Measurements from ENCODE around the gene FAM120C.

FAM120C gene

DNA sequence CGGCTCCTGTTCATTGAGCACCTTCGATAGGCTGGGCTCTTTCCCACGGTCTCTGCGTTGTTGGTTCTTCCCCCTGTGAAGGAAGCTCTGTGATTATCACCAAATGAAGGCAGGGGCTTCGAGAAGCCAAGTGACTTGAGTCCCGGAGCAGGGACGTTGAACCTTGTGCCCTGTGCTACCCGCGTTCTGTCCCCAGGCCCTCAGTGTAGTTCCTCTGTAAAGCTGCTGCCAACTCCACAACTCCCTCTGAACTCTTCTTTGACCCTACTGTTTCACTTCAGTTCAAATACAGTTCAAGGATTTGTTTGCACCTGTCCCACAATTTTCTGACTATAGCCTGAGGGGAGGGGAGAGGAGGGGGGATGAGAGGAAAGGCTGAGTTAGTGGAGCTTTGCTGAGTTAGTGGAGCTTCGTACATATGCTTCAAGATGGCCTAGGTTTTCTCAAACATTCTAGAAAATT, 138.1 kb downstream of the FAM120C start:
- no peaks in the 10 kb centered on the region for H4K20me1 ChIP-seq (ENCODE audit: insufficient read depth, low read length)
- no peaks in the 10 kb centered on the region for H3K9me2 ChIP-seq (replicated peaks; ENCODE audit: insufficient read depth, low read length)
- peak overlapping the region; percentile 79 for H3K4me3 ChIP-seq (ENCODE audit: low read length)
- H3K4me1 ChIP-seq (ENCODE audit: low read length) = peaks cover 5% of the 10 kb centered on the region; the same call in 1 of the 2 replicates
- no peaks in the 10 kb centered on the region for H3K27me3 ChIP-seq (replicated peaks; ENCODE audit: insufficient read depth, low read length)
- peak overlapping the region; percentile 69 for H3K9ac ChIP-seq (ENCODE audit: low read length)
- no peaks in the 10 kb centered on the region for H3K9me3 ChIP-seq (replicated peaks; ENCODE audit: insufficient read depth, low read length)
- DNase-seq = no peak
- H3F3A ChIP-seq (ENCODE audit: insufficient read depth, low read length) = peaks cover 9% of the 10 kb centered on the region
- H3K4me2 ChIP-seq (ENCODE audit: low read depth, low read length) = peak overlapping the region; percentile 66; the same call in 1 of the 2 replicates
- H3K27ac ChIP-seq (ENCODE audit: low read length) = peak overlapping the region; percentile 91
- H3K36me3 ChIP-seq (replicated peaks; ENCODE audit: insufficient read depth, low read length) = no peaks in the 10 kb centered on the region
- no peak for TF ChIP-seq EZH2phosphoT487 (IDR thresholded peaks at IDR 0.05; ENCODE audit: low read length)
- TF ChIP-seq, protein P1, sequence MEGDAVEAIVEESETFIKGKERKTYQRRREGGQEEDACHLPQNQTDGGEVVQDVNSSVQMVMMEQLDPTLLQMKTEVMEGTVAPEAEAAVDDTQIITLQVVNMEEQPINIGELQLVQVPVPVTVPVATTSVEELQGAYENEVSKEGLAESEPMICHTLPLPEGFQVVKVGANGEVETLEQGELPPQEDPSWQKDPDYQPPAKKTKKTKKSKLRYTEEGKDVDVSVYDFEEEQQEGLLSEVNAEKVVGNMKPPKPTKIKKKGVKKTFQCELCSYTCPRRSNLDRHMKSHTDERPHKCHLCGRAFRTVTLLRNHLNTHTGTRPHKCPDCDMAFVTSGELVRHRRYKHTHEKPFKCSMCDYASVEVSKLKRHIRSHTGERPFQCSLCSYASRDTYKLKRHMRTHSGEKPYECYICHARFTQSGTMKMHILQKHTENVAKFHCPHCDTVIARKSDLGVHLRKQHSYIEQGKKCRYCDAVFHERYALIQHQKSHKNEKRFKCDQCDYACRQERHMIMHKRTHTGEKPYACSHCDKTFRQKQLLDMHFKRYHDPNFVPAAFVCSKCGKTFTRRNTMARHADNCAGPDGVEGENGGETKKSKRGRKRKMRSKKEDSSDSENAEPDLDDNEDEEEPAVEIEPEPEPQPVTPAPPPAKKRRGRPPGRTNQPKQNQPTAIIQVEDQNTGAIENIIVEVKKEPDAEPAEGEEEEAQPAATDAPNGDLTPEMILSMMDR (IDR thresholded peaks at IDR 0.05; ENCODE audit: low read length) = no peak
- H3K79me2 ChIP-seq (ENCODE audit: low read length) = peaks cover 11% of the 10 kb centered on the region
- peak overlapping the region; percentile 81 for H2AFZ ChIP-seq (ENCODE audit: low read length)

DNA sequence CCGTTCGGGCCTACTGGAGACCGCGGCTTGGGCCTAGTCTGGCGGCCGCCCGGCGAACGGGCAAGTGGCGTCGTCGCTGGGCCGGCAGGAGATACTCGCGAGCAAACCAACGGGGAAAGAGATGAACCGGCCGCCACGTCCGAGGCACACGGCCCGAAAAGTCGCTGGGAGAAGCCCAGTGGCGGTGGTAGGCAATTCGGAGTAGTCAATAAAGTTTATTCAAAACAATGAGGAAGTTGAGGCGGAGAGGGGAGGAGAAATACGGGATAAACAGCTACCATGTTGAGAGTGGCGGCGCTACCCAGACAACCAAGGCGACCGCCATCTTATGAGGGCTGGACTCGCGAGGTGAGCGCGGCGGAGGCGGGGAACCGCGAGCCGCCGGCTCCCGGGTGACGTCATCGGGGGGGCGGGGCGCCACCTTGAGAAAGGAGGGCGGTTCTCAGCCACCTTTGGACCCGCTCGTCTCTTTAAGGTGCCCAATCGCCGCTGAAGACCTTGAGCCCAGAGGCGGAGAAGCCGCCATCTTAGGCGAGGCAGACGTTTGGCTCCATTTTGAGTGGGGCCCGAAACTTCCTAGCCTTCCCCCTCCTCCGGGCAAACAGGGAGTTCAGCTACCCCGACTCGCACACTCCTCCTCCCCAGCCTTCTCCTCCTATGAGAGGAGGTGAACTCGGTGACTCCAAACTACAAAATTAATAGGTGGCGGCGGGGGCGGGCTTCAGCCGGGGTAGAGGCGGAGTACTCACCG, 138.8 kb downstream of the FAM120C start, which contains the start of gene PHF8:
TSS of gene PHF8 (minus strand) at position 348 of the 751 bp plus-strand sequence. CDS start 1,745 bp downstream, outside the sequence.
- H2AFZ ChIP-seq (ENCODE audit: low read length) = peak within 1 kb of the TSS; percentile 82
- H3K36me3 ChIP-seq (replicated peaks; ENCODE audit: insufficient read depth, low read length) = no peaks in the 10 kb centered on the region
- no peaks in the 10 kb centered on the region for H3K9me2 ChIP-seq (replicated peaks; ENCODE audit: insufficient read depth, low read length)

DNA sequence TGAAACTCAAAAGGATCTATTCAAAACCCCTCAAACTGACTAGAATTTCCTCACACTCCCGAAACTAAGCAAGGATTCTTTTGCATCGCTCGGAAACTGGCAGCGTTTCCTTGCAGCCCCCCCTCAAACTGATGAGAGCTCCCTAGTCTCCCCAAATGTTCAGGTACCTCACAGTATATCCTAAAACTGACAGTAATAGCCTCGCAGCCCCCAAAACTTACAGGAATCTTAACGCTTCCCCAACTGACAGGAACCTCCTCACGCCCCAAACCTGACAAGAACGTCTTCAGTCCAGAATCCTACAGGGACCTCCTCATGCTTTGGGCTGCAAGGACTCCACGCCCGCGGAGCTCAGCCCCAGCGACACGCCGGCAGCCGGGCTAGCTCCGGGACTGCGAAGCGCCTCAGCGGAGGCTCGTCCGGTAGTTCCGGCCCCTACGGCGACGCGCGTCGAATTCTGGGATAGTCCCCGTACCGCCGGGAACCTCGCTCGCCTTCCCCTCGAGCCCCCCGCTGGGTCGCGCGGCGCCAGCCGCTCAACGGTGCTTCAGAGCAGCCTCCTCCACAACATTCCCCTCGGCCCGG, 139.4 kb downstream of the FAM120C start:
- Histone ChIP-seq H3K9ac (ENCODE audit: low read length) (peak overlapping the region; percentile 91), H3F3A (ENCODE audit: insufficient read depth, low read length) (peaks cover 9% of the 10 kb centered on the region), H3K27ac (ENCODE audit: low read length) (peak overlapping the region; percentile 91), H3K27me3 (replicated peaks; ENCODE audit: insufficient read depth, low read length) (no peaks in the 10 kb centered on the region), H3K79me2 (ENCODE audit: low read length) (peaks cover 11% of the 10 kb centered on the region), H4K20me1 (ENCODE audit: insufficient read depth, low read length) (no peaks in the 10 kb centered on the region), H3K4me1 (ENCODE audit: low read length) (peaks cover 5% of the 10 kb centered on the region; the same call in 1 of the 2 replicates), H3K4me2 (ENCODE audit: low read depth, low read length) (peak overlapping the region; percentile 76), H3K9me2 (replicated peaks; ENCODE audit: insufficient read depth, low read length) (no peaks in the 10 kb centered on the region), H3K36me3 (replicated peaks; ENCODE audit: insufficient read depth, low read length) (no peaks in the 10 kb centered on the region), H3K4me3 (ENCODE audit: low read length) (peak overlapping the region; percentile 79), H3K9me3 (replicated peaks; ENCODE audit: insufficient read depth, low read length) (no peaks in the 10 kb centered on the region), H2AFZ (ENCODE audit: low read length) (peak overlapping the region; percentile 82)
- no peak for TF ChIP-seq EZH2phosphoT487 (IDR thresholded peaks at IDR 0.05; ENCODE audit: low read length)
- TF ChIP-seq, protein P1 (IDR thresholded peaks at IDR 0.05; ENCODE audit: low read length) = no peak
- peak; percentile 41 for DNase-seq

More for the DNA sequence above, 138.8 kb downstream of the FAM120C start, which contains the start of gene PHF8:
- Histone ChIP-seq H3K9ac (ENCODE audit: low read length) (peak within 1 kb of the TSS; percentile 91), H3K27ac (ENCODE audit: low read length) (peak within 1 kb of the TSS; percentile 91), H4K20me1 (ENCODE audit: insufficient read depth, low read length) (no peaks in the 10 kb centered on the region), H3K9me3 (replicated peaks; ENCODE audit: insufficient read depth, low read length) (no peaks in the 10 kb centered on the region), H3K4me3 (ENCODE audit: low read length) (peak within 1 kb of the TSS; percentile 79), H3K79me2 (ENCODE audit: low read length) (peaks cover 11% of the 10 kb centered on the region), H3K4me1 (ENCODE audit: low read length) (peaks cover 5% of the 10 kb centered on the region; the same call in 1 of the 2 replicates), H3F3A (ENCODE audit: insufficient read depth, low read length) (peaks cover 9% of the 10 kb centered on the region), H3K4me2 (ENCODE audit: low read depth, low read length) (peak within 1 kb of the TSS; percentile 76), H3K27me3 (replicated peaks; ENCODE audit: insufficient read depth, low read length) (no peaks in the 10 kb centered on the region)
- DNase-seq = peak; percentile 93
- TF ChIP-seq EZH2phosphoT487 (IDR thresholded peaks at IDR 0.05; ENCODE audit: low read length) (no peak), EZH2 (optimal IDR thresholded peaks at IDR 0.05; ENCODE audit: low read depth, low read length) (no peak)
- TF ChIP-seq, protein P1 (IDR thresholded peaks at IDR 0.05; ENCODE audit: low read length) = no peak

All from MM.1S (cell line).